HG03139 (cell line): ENCODE measurements around the gene CORO6.

Source experiments
- ATAC-seq: cut with Tn5 transposase; IDR thresholded peaks from one replicate; pipeline ENCODE4 v1.9.1; 2021; ENCODE audit not compliant: unreplicated experiment

The CORO6 gene

DNA sequence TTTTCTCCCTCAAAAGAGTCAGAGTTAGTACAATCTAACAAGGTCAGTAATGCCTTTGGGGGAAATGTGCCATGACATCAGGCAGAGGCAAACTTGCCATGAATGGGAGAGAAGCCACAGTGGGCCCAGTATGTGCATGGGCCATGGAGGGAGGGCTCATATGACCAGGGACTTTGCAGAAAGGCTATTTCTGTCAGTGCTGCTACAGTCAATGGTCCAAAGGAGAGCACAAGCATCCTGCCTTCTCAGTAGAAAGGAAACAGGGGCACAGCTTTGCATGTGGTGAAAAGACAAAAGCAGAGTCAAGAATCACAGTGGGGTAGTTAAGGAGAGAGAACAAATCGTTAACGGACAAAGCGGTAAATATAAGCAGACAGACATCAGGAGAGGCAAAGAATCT is 11.2 kb upstream of the CORO6 start:
- ATAC-seq: no peak

DNA sequence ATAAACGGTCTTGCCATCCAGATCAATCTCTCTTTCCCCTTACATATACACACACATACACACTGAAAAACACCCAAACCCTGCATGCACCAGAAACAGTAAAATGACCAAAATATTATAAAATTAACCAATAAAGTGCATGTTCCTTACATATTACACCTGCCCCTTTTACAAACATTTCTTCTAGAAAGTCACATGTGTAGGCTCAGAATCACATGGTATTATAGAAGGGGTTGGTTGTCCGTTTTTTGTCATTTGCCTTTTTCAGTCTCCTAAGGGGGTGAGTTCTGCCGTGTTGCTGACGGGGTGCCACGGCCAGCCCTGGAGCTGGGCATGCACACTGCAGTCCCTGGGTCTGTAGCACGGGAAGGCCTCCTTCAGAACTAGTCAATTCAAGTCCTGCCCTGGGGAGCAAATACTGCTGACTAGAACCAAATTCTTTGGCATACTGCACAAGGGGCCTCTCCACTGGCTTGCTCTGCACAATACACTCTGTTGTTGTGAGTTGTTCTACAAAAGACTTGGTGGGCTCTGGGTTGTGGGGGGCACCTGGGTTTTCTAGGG is 8.0 kb upstream of the CORO6 start:
- ATAC-seq: no peak

DNA sequence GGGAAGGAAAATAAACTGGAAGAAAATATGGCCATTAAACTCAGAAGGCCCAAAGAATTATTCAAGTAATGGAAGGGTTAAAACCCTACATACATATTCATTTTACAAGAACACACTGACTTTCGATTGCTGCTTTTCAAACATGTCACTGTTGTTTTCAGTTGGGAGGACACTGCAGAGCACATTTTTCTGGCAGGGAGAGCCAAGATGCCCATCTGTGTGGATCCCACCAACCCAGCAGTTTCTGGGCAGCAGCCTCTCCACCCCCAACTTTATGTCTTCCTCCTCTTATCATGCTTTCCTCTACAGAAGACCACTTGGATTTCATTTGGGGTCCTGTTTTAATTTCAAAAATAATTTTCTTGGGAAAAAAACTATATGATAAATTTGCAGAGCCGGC is 7.1 kb upstream of the CORO6 start:
- no peak for ATAC-seq

DNA sequence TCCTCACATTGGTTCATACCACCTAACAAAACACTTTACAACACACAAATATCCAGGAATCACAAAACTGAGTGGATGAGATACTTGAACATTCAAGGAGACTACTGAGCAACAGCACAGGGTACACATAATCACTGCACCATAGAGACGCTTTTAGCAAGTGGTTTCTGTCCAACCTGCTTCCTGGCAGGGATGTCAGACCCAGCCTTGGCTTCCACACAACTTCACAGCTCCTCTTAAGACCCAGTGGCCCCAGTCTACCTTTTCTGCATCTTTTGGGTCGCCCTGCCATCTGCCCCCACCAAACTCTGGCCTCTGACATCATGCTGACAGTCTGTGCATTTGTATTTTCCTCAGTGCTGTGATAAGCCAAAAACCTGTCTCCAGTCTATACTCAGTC is 5.9 kb upstream of the CORO6 start:
- ATAC-seq: no peak

DNA sequence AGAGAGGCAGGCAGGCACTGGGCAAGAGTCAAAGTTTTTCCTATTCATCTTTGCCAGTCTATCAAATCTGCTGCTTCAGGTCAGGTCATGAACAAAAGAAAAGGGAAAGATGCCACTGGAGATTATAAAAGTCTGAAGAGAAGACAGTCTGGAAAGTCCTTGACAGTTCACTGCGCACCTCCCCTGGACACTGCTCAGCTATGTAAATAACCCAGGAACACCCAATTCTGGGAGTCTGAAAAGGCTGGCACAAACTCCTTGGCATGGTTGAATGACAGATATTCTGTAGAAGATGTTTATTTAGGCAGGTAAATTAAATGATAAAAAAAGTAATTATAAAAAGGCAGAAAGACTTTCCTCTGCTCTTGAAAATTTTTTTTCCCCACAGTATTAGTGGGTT is 5.2 kb upstream of the CORO6 start:
- ATAC-seq: no peak

DNA sequence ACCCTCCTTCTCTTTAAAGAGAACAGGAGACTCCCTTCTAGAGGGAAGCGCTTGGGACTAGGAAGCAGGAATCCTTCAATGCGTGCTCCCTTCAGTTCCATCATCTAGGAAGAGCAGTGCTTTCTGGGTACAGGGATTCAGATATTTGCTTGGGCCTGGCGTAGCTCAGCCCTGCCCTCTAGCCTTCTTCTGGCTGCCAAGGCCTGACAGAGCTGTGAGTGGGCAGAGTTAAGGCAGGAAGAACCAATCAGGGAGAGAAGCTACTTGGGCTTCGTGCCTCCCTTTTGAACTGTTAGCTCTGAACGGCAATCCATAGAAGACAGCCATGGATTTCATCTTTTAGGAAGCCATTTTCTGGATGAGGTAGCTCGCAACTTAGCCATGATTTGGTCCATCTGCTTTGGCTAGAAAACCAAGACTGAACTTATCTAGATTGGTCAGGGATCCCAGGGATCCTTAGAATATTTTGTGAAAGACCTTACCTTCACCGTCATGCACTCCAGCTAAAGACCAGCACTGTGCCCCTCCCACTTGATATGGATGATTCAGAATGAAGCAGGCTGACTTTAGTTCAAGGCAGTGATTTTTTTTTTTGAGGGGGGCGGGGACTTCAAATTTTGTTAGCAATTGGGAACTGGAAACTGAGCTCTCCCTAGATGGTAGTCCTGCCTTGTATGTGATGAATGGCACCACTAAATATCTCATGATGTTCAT is 2.5 kb upstream of the CORO6 start:
- no peak for ATAC-seq

DNA sequence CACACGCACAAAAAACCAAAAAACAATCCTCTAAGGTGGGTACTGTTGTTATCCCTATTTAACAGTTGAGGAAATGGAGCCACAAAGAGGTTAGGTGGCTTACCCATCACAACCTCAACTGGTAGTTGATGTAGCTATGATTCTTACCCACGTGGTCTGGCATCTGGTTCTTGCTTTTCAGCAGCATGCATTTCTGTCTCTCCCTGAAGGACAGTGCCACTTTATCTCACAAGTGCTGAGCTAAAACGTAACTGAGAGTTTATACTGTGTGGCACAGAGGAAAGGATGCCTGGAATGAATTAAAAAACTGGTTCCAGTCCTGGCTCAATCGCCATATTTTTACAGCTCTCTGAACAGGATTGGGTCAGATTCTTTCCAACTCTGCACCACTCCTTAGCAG is 1.9 kb upstream of the CORO6 start:
- ATAC-seq: no peak

DNA sequence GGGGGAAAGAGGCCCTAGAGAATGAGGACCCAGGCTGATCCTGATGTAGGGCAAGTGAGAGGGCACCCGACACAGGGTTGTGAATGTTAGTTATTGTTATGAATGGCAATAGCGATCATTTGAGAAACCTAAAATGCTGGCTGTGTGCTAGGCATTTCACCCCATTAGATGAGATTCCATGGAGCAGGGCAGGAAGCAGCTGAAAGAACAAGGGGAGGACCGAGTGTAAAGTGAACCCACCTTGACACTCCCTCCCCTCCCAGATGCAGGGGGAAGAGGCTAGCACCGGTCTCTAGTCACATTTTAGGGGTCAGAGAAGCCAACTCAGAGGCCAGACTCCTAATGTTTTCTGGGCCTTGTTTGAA is 553 bp upstream of the CORO6 start:
- ATAC-seq: no peak

DNA sequence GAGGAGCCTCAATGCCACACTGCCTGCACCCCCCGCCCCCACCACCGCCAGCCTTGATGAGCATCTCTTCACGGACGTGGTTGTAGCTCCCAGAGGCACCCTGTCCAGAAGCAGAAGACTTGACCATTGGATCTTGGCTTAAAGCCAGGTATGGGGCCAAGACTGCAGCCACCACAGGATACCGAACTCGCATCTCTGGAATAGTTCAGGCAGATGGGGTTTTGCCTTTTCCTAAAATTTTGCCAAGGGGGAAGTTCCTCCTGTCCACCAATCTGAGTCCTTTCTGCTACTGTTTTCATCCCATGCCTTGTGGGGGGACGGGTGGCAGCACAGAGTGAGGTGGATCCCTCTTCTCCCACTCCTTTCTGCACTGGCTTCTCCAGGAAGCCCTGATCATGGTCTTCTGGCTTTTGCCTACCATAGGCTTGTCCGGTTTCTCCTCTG is 939 bp downstream of the CORO6 start:
- ATAC-seq: no peak

DNA sequence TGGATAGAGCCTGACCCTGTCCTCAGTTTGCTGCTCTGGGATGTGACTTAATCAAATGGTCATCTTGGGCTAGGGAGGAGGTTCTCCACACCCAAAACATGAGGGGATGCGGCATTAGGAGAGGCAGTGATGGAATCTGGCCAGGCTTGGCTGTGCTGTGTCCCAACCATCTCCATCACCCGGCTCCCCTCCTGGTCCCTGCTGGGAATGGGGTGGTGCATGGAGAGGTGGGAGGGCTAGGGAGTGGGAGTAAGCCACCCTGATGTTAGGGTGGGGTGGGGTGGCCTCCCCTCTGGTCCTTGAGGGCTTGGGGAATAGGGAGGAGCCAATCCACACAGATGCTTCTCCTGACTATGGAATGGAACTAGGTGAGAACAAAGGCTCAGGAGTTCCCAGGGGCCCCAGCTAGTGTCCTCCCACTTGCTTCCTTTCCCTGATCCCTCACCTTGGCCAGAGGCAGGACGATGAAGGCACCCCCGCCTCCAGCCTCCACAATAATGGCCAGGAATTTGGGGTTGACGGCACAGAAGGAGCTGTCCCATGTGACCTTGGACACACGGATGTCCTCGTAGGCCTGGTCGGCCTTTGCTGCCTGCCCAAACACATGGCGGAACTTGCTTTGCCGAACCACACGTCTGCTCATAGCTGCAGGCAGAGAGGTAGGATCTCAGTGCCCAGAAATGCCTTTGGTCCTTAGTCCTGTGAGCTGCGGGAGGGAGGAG is 1.8 kb downstream of the CORO6 start:
- no peak for ATAC-seq

DNA sequence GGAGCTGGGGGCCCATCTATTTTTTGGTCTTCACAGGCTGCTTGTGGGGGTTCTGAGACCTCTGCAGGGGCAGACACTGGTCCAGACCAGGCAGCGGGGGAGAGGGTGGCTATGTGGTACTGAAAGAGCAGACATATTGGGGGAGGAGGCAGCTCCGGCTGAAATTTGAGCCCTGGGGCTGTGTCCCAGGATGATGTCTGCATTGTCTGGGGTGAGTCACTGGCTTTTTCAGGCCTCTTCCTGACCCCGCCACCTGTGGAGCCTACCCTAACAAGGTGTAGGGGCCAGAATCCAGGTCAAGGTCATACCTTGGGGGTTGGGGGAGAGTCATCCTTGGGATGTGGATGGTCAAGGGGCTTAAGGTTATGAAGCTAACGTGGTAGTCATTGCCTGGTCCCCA is 2.4 kb downstream of the CORO6 start:
- ATAC-seq: no peak

DNA sequence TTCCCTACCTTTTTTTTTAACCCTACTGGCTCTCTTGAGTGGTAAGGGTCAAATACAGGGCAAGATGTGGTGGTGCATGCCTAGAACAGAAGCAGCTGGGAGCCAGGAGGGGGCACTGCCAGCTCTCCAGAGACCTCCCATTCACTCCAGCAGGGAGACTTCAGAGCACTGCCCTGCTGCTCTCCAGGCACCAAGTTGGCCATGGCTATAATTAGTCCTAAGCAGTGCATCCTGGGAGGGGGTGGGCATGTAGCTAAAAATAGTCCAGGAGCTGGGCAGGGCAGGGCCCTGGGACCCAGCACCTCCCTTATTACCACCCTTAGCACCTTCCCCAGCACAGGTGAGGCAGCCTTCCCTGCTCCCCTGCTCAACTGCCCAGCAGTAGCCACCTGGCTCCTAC is 3.5 kb downstream of the CORO6 start:
- no peak for ATAC-seq

DNA sequence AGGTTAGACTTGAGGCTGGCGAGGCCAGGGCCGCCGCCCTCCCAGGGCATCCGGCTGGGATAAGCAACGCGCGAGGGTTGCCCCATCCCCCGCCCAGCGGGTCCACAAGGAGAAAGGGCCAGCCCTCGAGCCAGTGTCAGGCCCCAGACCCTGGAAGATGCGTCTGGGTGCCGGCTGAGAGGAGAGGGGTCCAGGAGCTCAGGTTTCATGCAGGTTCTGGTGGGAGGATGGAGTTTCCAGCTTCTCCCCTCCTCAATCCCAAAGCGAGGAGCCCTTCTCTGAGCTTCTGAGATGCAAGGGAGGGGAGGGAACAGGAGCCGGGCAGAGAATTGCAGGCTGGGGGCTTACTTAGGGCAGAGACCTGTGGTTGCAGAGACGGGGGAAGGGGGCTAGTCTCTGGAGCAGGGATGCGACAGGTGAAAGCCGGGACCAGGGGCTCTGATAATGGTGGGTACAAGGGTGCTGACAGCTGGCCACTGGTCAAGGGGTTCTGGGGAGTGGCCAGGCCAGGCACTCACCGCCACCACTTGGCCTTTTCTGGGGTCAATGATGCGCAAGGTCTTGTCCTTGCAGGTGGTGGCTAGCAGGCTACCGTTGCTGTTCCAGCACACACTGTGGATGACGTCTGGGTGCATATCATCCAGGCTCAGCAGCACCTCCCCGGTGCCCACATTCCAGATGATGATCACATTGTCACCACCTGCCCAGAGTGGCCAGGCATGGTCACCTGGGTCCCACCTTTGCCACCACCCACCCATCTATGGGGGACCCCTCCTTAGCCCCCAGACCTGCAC is 4.2 kb downstream of the CORO6 start:
- no peak for ATAC-seq

DNA sequence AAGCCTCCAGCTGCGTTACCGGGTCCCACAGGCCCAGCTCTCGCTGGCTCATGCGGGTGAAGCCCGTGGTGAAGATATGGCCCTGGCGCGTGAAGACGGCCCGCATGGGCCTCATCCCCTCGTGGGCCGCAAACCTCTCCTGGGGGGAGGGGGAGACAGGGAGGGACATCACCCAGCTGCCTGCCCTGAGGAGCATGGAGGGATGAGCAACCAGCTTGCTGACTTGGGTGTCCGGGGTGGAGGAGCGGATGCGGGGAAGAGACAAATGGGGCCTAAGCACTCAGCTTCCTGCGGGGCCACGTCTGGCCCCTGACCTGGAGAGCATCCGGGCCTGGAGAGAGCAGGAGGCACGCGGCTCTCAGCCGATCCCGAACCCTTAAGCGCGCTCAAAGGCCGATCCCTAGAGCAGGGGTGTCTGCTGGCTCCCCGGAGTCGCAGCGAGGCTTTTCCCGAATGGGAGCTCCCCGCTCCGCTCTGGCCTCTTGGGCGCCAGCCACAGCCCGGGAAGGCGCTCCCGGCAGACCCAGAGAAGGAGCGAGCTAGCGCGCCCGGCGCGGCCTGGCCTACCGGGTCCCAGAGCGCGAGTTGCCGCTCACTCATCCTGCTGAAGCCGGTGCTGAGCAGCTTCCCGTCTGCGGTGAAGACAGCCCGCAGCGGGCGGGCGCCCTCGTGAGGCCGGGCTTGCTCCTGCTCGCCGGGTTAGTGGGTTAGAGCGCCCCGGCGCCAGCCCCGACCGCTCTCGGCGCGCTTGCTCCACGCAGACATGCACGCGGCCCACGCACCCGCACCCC is 5.0 kb downstream of the CORO6 start:
- peak; percentile 28 for ATAC-seq

DNA sequence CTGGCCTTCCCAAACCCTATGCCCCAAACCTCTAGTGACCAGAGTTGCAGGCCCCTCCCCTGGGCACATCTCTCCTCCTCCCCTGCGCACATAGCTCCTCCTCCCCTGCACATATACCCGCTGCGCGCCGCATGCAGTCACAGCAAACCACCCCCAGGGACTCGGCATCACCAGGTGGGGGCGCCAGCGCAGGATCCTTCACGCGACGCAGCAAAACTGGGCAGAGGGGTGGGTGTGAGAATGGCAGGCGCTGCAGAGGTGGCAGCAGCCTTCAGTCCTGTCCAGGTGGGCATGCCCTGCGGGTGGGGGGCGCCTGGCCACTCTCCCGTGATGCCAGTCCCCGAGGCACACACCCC is 5.6 kb downstream of the CORO6 start:
- no peak for ATAC-seq

DNA sequence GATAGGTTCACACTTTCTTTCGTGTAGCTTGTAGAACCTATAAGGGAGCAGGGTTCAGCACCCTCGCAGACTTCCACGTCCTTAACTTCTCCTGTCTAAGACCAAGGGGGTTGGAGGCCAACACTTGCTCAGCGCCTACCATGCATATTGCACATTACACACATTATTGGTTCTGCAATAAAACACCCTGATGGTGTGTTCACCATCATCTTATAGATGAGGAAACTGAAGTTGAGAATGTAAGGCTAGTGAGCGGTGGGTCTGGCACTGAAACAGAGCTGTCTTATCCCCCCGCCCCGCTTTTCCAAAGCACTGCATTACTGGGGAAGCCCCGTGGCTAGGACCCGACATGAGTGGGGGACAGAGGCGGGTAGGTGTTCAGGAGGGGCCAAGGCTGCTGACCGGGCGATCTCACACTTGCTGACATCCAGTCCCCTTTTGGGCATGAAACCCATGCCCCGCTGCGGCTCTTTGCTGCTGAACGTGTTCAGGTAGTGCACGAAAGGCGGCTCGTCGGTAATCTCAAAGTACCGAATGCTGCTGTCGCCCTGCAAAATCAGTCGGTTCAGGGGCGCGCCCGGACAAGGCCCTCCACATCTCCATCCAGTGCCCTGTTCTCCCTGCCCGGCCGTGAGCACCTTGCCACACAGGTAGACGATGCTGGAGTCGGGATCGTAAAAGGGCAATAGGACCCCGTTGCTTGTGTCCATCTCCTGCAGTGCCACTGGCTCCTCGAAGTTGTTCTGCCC is 6.2 kb downstream of the CORO6 start:
- ATAC-seq: no peak

DNA sequence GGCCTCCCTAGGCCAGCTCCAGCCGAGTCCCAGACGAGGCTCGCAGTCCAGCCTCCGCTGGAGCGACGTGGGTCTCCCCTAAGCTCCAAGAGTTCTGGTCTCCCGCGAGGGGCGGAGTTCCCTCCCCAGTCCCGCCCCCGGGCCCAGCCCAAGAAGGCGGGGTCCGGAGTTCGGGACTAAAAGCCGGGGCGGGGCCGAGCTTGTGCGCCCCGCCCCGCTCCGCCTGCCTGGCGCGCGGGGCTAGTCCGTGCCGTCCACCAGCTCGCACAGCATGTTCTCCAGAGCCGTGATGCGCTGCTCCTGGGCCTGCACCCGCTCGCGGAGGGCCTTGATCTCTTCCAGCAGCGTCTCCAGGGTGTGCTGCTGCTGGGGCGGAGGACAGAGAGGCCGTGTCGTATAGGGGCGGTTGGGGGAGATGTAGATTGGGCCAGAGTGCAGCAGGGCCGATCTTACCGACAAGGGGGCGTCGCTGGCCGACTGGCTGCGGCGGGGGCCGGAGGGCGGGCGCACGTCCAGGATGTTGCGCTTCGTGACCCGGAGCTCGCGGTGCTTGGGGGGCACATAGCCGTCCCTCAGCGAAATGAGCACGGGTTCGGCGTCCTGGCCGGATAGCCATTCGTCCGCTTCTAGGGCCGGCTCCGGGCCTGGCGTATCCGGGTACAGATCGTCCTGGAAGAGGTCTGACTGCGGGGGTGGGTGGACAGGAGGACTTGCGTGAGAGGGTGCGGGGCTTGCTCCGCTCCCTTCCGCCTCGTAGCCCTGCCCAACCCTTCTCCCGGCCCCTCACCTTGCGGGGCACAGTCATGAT is 7.0 kb downstream of the CORO6 start:
- no peak for ATAC-seq

DNA sequence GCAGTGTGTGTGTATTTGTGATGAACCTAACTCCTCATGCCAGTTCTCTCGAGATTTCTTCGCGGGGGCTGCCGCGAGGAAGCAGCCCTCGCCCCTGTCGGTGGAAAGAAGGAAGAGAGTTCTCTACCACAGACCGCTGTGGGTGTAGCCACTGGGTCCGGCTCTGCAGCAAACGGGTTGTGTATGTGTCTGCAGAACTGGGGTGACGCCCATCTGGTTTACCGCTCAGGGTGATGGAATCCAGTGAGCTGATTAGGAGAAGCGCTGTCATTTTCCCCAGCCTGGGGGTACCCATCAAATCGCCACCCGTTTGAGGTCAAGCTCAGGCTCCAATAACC is 7.7 kb downstream of the CORO6 start:
- ATAC-seq: no peak

DNA sequence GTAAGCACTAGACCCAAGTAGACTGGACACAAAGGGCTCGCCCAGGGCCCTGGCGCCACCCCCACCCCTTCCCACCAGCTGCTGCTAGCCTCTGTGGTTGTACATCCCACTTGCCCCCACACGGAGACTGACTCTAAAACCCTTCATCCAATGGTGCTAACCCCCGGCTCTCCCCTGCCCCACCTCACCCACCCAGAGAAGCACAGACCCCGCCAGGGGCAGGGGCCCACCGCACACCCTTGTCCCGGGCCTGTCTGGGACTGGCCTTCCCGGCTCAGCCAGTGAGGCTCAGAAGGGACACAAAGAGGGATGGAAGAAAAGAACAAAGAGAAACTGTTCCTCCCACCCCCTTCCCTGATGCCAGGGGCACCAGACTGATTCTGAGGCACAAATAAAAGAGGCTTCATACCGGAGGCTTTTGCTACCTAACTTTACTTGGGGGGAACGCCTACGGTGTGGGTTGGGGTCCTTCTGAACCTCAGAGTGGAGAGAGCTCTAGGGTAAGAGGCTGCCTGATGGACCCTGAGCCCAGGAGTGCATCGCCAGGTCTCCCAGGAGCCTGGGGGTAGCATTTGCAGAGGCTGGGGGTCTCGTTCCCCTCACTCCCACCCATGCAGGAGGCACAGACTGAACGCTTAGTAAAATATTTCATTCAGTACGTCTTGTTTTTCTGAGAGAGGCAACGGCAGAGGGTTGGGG is 8.2 kb downstream of the CORO6 start:
- no peak for ATAC-seq
